Ureter (tissue), 1 donor: ENCODE results near the gene CABP7. TPM values are rescaled to one million over a fixed set of nuclear protein-coding genes. Genes with fewer than 3 reads are reported as not detected.
A peak's percentile ranks its signal among the peaks of the same experiment; 100 is the strongest.

Source experiments
- DNase-seq: peaks from one replicate; pipeline ENCODE4 v3.0.0-alpha.2; 2020; ENCODE audit warnings: low spot score
- total RNA-seq: library from RNA; stranded (reverse); gene quantifications from one replicate; pipeline ENCODE4 v1.2.4, GENCODE V29; 2023
- donor health status: DM: yes; HTN: yes; CAD: no.

Gene CABP7
- total RNA-seq, 1 donor from 2014 or later: not detected

DNA sequence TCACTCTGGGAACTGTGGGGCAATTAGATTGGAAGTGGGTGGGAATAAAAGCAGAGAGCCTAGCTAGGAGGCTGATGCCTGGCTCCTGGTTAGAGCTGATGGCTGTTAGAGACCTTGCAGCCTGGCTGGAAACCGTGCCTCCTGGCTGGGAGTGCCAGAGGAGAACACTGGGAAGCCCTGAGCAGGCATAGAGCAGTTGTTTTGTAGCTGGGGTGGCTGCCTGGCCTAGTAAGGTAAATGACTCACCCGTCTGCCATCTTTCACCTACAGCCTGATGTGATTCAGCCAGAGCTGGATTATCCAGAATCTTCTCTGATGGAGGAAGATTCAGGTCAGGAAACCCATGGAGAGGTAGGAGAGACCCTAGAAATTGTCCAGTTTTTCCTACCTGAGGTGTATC is 53.4 kb downstream of the CABP7 start:
- DNase-seq: peak; percentile 53

GRCh38 chr22:29780220-29780619 is 60.4 kb downstream of the CABP7 start:
- no peak for DNase-seq

DNA sequence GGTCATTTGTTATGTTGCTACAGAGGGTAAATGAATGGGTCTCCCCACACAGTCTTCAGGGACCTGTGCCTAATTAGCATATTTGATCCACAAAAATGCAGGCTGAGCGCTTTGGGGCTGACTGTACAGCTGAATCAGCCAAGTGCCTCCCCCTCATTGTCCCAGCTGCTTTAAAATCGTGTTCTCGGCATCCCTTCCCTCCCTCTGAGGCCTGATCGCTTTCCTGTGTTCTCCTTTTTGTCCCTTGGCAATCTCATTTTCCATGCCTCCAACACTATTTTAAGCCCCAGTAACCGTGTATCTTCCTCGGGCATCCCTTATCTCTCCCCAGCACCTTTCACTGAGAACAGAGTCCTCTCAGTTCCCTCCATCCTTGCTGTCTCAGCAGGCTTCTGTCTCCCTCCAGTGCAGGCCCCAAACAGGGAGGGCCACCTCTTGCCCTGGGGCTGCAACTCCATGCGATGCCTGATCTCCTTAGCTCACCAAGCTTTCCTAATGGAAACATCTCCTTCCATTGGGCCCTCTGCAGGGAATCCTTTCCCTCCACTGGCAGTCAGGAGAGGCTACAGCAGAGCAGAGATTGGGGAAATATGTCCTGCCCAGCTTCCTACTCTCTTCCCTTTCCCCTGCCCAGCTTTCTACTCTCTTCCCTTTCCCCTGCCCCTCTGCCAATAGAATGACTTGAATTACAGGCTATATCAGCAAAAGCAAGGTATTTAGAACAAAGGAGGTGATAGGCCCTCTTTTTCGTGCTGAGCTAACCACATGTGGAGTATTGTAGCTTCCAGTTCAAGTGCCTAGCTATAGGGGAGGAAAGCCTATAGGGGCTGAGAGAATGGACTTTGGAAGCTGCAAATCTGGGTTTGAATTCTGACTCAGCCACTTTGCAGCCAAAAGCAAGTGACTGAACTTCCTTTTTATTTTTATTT is 61.2 kb downstream of the CABP7 start:
- no peak for DNase-seq

Other genes starting within 250 kb of the CABP7 start
- 0.86 TPM for gene NEFH, start 239.8 kb upstream of the CABP7 start, total RNA-seq
- 42.4 TPM for gene THOC5, start 166.2 kb upstream of the CABP7 start, total RNA-seq
- 67.8 TPM for gene NIPSNAP1, start 138.9 kb upstream of the CABP7 start, total RNA-seq
- gene NF2, start 116.4 kb upstream of the CABP7 start, total RNA-seq: 45.0 TPM
- gene ZMAT5, start 47.0 kb downstream of the CABP7 start, total RNA-seq: 21.8 TPM
- 104 TPM for gene UQCR10, start 47.4 kb downstream of the CABP7 start, total RNA-seq
- gene ASCC2, start 118.3 kb downstream of the CABP7 start, total RNA-seq: 147 TPM
- 81.3 TPM for gene MTMR3, start 163.2 kb downstream of the CABP7 start, total RNA-seq